Left colon (tissue), 2 donors: ENCODE results near the gene IFT20. TPM values are rescaled to one million over a fixed set of nuclear protein-coding genes. Genes with fewer than 3 reads are reported as not detected.
A peak's percentile ranks its signal among the peaks of the same experiment; 100 is the strongest.

Experiments
- ATAC-seq: fragments of 200-7000 bp; cut with Tn5 transposase; one replicate; pipeline ENCODE4 v1.9.1; 2020; ENCODE audit warnings: mild to moderate bottlenecking, moderate library complexity
- DNase-seq, 2 donors: peaks; one replicate each; pipeline ENCODE4 v3.0.0-alpha.2; 2020
- intact Hi-C, 2 donors: fragments of 100-400 bp; cut with DNase I in 1 of 2; cut with micrococcal nuclease in 1 of 2; formaldehyde crosslinking; loops; one replicate each; pipeline versions ENCODE4 v1.11.2 to v1.14.0; 2022; cut with DNase I, micrococcal nuclease
- total RNA-seq, 2 donors: library from RNA; stranded (reverse); fragmentation: NEBNext Ultra II Directional; extraction: Animal tissue kit (Norgen Biotek cat#: 25700); gene quantifications; one replicate each; pipeline ENCODE4 v1.2.1, GENCODE V29; 2021
- donor health status: DM: no; HTN: no; CAD: no.
- donor health status: DM: yes; HTN: yes; CAD: no.

IFT20 gene
- total RNA-seq, 2 donors from 2014 or later, result 26.2 to 26.3 TPM

DNA sequence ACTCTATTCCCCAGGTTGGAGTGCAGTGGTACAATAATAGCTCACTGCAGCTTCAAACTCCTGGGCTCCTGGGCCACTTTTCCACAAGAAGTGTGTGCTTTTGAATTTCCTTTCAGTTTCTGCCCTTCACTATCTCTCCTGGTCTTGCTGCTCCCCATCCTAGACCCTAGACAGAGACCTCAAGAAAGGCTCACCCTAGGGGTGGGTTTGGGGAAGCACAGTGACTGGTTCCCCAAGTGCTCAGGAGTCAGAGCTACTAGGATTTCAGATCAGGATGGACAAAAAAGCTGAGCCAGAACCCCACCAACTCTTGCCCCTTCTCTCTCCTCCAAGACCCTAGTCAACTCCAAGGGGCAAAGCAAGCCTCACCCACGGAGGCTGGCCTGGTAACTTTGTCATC, 31.3 kb upstream of the IFT20 start:
- intact Hi-C loops, result no loop called here
- ATAC-seq (no peak), DNase-seq (no peak)

DNA sequence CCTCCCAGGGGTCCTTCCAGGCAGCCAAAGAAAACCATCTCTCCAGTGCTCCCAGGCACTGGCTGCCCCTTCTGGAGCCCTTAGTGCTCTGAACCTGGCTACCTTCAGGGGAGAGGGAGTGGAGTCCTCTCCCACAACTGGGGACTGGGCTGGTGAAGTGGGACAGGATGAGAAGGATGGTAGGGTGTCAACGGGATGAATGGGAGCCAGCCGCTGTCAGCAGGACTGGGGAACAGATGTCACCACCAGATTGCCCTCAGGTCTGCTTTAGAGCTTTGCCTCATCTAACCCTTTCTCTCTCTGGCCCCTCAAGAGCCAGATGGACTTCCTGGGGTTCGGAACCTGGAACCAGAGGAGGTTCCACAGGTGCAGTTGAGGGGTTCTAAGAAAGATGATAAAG, 30.2 kb upstream of the IFT20 start:
- DNase-seq (no peak), ATAC-seq (no peak)
- intact Hi-C loops, result no loop called here

DNA sequence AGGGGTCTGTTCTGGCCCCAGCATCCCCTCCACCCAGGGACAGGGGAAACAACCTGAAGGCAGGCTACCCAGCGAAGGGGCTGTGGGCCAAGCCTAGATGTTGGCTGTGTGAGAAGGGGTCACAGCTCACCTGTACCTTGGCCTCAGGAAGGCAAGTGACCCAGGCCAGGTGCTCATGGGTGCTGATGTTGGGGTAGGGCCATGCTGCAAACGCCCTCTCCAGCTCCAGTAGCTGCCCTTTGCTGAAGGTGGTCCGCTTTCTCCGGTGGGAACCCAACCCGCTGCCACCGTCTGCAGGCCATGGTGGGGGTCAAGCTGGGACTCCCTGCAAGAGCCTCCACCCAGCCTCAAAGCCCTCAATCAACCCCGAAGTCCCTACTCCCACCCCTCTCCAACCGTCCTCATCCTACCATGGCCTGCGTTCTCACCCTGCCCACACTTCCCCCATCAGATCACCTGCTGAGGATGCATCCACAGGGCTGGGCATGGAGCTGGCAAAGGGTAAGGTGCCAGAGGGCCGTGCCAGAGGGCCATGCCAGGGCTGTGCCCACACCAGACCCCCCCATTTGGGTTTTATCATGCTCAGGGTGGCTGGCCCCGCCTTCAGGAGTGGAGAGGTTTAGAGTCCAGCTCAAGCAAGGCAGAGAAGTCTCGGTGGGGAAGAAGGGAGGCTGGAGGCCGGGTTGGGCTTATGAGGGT, 29.5 kb upstream of the IFT20 start, which contains the start of gene SEBOX:
Gene SEBOX (minus strand): TSS at position 535 of the 699 bp plus-strand sequence. CDS start 48 bp downstream, at position 487.
- DNase-seq, result no peak
- ATAC-seq, result no peak
- intact Hi-C loops, result no loop called here

DNA sequence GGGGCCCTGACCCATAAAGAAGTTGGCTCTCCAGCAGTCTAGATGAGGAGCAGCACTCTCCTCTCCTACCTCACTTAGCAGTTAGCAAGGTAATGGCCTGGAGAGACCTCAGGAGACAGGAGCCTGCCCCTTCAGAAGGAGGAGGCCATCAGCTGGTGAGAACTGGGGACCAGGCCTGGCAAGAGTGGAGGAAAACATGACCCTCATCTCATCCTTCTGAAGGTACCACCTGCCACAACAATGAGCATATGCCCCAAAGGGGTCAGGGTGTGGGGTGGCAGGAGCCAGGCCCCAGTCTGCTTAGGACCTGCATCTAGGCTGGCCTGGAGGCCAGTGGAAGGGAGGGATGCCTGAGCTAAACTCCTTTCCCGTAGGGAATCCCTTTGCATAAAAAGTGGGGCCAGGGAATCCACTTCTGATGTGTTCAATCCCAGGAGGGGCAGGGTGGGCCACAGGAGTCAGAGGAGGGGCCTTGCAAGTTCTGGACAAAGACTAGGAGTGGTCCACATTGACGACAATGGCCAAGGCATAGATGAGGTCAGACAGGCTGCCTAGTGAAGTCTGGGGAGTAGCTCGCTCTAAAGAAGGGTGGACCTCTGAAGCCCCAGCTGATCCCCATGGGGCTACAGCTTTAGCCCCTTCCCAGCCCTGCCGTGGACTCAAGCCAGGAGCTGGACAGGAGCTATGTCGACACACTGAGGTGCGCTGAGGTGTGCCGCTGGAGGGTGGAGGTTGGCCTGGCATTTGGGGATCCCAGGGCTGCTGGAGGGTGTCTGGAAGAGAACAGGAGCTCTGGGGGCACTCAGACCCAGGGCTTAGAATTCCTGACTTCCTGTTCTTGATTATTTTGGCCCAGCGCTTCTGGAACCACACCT, 28.7 kb upstream of the IFT20 start:
- intact Hi-C loops, result no loop called here
- DNase-seq (no peak), ATAC-seq (no peak)

DNA sequence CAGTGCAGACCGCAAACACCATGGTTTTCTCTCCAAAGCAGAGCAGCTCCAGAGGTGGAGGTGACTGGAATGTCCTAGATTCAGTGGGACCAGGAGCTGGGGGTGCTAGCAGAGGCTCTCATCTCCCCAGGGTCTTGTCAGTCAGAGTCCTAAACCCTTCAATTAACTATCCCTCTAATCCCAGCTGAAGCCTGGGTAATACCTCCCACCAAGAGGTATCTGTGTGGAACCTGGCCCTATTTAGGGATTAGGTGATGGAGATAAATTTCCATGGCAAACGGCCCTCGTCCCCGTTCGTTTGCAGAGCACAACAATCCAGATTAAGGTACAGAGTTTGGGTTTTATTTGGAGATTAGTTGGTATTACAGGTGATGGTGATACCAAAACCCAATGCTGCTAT, 27.9 kb upstream of the IFT20 start:
- no peak for ATAC-seq
- no peak for DNase-seq
- intact Hi-C loops, result no loop called here

DNA sequence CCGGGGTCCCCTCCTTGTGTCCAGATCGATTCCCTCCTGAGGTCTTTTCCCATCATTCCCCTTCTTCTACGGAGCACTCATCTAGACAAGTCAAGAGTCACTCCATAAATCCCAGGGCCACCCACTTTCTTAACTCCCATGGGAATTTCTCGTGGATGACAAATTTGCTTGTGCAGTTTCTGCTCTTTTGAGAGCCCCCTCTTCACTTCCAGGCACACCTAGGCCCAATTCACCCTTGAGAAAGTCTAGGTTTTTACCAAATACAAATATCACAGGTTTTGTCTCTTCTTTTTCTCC, 22.6 kb upstream of the IFT20 start:
- ATAC-seq (no peak), DNase-seq (no peak)
- intact Hi-C loops, result no loop called here

DNA sequence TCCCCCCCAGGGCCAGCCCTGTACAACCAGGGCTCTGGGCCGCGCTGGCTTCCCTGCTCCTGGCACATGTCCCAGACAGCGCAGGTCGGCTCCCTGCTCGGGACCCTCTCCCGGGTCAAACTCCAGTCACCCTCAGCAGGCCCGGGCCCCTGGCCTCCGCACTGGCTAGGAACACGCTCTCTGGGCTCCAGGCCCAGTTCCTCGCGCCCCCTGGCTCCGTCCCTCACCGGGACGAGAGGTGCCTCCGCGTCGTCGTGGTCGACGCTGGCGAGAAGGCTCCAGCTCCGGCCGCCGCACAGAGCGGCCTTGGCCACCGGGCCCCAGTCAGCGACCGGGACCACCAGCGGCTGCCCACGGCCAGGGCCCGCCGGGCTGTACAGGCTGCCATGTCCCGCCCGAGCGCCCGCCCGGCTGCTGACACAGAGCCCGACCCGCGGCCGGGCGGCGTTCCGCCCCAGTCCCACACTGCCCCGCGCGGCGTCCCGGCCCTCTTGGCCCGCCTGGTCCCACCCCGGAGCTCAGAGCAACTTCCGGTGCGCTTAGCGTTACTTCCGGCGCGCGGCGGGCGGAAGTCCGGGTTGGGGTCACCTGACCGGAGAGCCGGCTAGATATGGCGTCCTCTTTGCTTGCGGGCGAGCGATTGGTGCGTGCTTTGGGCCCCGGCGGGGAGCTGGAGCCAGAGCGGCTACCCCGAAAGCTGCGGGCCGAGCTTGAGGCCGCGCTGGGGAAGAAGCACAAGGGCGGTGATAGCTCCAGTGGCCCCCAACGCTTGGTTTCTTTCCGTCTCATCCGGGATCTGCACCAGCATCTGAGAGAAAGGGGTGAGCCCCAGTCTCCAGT, 22.0 kb upstream of the IFT20 start, which contains the start of gene POLDIP2:
Gene POLDIP2 (minus strand): TSS at position 467 of the 840 bp plus-strand sequence. CDS start 79 bp downstream, at position 388.
- peak; percentile 98 for ATAC-seq
- intact Hi-C loops, result no loop called here
- peak; percentile 94 to 95 for DNase-seq

DNA sequence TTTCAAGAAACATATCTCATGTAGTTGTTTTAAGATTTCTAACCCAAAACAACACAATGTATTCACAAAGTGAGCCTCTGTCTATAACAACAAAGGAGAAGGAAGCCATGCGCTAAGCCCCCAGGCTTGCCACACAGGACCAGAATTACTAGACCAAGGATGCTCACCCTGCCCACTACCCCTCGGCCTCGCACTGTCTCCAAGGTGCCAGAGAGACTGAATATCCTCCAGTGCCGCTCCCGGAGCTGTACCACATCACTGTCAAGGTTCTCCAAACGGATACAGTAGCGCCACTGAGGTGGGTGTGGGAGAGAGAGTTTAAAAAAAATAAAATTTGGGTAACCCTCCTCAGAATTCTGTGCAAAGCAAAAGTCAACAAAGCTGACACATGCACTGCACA, 15.0 kb upstream of the IFT20 start:
- no peak for ATAC-seq
- no peak for DNase-seq
- intact Hi-C loops, result no loop called here

DNA sequence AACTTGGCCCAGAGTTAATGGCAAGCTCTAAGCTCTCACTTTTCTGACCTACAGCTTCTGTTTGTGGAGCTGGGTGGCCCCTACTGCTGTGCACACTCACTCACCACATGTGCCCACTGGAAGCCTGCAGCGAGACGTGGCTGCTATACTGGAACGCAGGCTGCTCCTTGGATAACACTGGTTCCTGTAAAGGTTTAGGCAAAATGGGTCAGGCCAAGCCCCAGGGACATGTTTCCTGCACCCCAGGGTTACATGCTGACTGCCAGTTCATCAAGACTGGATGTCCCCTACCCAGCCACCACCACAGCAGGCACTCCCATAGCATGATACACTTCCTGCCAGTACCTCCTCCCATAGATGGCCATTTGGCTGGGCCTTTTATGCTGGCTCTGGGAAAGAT, 13.7 kb upstream of the IFT20 start:
- intact Hi-C loops, result no loop called here
- DNase-seq, result no peak
- ATAC-seq, result no peak

DNA sequence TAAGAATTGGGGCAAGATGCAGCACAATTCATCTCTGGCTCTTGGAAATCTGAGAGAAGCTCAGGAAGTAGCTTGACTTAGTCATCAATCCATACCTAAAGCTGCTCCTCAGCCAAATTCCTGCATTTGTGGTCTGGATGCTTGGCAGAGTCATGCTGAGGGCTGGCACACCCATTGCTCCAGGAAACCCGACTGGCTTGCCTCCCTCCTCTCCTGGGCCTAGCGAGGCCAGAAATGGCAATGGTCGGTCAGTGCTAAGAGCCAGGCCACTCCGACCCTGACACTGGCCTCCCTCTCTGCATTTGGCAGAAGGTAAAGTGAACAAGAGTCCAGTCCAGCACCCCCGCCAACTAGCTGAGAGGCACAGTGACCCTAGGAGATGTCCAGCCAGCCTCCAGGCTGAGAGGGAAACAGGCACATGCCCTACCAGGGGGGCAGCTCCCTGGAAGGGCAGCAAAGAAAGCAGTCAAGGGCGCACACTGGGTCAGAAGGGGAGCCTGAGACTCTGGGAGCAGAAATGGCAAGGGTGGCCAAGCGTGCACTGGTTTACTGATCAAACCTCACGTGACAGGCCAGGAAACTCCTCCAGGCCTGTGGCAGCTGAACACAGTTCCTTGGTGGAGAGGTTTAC, 12.1 kb upstream of the IFT20 start:
- DNase-seq (no peak), ATAC-seq (no peak)
- intact Hi-C loops, result no loop called here

DNA sequence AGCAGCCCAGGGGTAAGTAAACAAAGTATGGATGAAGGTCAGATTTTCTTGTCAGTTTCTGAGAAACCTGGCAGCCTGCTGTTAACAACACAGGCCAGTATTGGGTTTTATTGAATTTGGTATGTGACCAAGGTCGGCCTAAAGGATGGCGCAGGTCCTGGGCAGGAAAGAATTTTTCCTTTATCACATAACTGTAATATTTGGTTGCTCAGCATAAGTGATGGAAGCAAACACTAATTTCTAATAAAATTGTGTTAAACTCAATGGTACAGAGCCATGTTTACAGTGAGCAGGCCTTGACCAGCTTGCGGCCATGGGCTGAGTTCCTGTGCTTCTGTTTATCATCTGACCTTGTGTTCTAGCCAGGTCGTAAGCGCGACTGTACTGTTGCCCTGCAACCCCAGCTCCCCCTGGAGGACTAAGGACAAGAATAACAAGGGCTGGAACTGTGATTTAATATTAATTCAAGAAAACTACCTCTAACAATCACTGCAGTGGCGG, 11.5 kb upstream of the IFT20 start:
- no peak for DNase-seq
- intact Hi-C loops, result no loop called here
- peak; percentile 35 for ATAC-seq

DNA sequence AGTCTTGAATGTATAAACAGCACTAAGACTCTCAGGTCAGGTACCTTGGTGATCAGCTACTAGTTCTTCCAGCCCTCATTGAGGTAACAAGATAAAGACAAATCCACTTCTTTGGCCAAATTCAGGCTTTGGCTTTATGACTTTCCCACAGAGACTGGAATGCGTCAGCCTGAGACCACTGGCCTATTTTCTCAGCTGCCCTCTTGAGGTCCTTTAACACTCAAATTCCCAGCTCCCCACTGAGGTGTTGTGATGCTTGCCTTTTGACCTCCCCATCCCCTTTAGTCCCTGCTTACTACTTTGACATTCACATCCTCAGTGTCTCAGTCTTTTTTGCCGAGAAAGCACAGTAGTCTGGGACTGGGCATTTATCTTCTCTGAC, 10.9 kb upstream of the IFT20 start:
- intact Hi-C loops, result no loop called here
- DNase-seq (no peak), ATAC-seq (no peak)

DNA sequence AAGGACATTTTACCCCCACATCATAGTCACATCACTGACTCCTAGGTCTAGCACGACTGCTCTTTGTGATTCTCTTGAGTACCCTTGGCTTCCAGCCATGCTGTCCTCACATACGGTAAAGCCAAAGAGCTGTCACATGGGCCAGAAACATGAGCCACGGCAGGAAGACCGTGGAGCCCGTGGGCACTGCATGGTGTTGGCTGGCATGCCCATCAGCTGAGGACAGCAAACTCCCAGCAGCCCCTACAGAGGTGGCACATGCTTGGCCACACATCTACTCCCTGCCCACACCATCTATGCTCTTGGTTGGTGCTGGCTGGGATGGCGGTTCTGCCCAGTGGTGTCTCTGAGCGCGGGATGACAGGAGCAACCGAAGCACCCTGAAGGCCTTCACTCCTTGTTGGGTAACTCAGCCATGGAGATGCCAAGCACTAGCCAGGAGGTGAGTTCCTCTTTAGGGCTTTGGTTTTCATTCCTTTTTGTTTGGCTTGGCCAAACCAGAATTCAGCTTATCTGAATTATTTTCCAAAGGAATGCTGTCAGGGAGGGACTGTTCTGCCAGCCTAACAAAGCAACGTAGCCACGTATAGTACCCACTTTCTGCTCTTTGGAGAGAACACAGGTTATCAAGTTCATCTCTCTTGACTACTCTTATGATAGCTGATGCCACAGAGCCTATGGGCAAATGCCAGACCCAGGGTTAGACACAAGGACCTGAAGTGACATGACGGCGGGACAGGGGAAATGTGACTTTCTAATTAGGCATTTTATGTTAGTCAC, 10.3 kb upstream of the IFT20 start:
- DNase-seq, result no peak
- peak; percentile 15 for ATAC-seq
- intact Hi-C loops, result no loop called here

DNA sequence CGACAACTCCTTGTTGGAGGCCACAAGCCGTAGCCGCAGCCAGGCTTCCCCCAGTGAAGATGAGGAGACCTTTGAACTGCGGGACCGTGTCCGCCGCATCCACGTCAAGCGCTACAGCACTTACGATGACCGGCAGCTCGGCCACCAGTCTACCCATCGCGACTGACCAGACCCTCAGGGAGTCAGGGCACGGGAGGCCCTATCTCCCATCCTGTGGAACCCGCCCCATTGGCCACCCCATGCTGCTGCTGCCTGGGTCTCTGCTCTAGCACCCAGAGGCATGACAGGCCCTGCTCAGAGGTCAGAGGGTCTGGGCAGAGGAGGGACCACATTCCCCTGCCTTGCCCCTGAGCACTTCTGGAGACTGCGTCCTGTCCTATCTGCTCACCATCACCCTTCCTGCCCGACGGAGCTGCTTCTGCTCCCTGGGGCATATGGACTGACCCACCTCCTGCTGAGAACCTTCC, 9.2 kb upstream of the IFT20 start:
- no peak for DNase-seq
- ATAC-seq, result no peak
- intact Hi-C loops, result no loop called here

DNA sequence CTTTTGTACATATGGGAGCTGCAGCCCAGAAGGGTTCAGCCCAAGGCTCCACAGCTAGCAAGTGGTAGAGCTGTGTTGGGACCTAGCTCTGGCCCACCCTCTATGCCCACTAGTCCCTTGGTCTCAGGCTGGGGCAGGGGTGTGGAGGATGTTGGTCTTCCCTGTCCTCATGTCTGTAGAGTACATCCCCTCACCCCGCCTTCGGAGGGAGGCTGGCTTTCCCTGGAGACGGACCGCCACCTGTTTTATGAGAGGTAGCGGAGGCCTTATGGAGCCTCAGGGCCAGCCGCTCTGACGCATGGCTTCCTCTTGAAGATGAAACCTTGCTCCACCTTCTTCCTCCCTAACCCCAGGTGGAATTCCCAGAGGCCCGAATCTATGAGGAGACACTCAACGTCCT, 8.7 kb upstream of the IFT20 start:
- intact Hi-C loops, result no loop called here
- no peak for ATAC-seq

DNA sequence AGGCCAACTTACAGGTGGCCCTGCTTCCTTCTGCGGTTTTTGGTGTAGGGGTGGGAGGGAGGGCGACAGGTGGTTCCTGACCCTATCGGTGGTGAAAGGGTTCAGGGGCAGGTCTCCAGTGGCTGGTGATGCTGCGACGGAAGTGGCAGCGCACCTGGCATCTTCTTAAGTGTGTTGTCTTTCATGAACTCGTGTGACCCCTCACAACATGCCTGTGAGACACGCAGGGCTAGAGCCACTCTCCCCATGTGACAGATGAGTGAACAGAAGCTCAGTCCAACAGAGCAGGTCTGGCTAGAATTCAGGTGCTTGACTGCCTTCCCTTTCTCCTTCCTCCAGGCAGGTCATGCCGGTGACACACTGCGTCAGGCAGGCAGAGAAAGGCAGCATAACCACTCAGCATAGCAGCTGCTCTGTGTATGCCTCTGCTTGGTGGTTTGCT, 8.2 kb upstream of the IFT20 start:
- ATAC-seq, result no peak
- intact Hi-C loops, result no loop called here
- no peak for DNase-seq

More for the DNA sequence above, 8.7 kb upstream of the IFT20 start:
- no peak for DNase-seq

DNA sequence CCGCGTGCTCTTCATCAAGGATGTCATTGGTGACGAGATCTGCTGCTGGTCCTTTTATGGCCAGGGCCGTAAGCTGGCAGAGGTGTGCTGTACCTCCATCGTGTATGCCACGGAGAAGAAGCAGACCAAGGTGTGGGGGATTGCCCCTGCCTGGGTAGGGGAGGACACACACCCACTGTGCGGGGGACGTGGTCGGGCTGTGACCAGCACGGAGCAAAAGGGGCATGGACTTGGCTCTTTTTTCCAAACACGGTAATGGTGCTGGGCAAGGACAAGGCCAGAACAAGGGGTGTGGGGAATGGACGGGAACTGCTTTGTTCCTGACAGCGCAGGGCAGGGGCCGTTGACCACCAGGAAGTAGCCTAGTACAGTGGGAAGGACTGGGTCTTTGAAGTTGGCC, 7.0 kb upstream of the IFT20 start:
- DNase-seq (no peak), ATAC-seq (no peak)
- intact Hi-C loops, result no loop called here

DNA sequence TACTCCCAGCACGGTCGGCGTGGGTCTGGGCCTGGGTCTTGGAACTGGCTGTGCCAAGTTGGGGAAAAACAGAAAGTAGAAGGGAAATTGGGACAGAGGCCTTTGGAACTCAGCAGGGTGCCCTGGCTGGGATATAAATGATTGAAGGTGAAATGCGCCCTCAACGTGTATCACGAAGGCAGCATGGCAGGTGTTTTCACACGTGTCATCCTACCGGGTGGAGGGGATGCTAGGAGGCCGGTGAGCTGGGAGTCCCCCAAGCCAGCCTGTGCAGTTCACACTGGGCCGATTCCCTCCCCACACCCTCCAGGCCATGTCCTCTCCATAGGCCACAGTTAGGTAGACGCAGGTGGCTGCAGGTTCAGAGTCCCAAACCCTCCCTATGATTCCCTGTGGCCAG, 6.2 kb upstream of the IFT20 start:
- ATAC-seq, result no peak
- intact Hi-C loops, result no loop called here
- no peak for DNase-seq
